RPMI7951 (cell line): ENCODE measurements around the gene SCAP. TPM values are rescaled to one million over a fixed set of nuclear protein-coding genes. Genes with fewer than 3 reads are reported as not detected.
"Not testable (repeated sequence)": the region's sequence is repeated elsewhere in the genome, so short reads cannot be mapped to it uniquely, and the experiment has no call there.

Source experiments
- DNase-seq: peaks from one replicate; pipeline ENCODE4 v3.0.0-alpha.2; 2012; ENCODE audit warnings: low read depth
- total RNA-seq: library from RNA; depleted of rRNA; stranded (reverse); fragments of >200 nt; shearing (Covaris generic); gene quantifications from 2 replicates; pipeline ENCODE4 v1.2.3, GENCODE V29; 2014; rRNA removed

Gene SCAP
- 37.4 and 44.1 TPM in 2 replicates for total RNA-seq

GRCh38 chr3:47475570-47476329, at the start of gene SCAP:
TSS of gene SCAP (minus strand) at chr3:47475941. CDS start at chr3:47442993, 32,948 bp downstream.
- peak; percentile 80 for DNase-seq

- no peak for DNase-seq
Observed at GRCh38 chr3:47523310-47524073, 47.8 kb upstream of the SCAP start.

GRCh38 chr3:47522082-47522987, 46.6 kb upstream of the SCAP start:
- DNase-seq: peak; percentile 88

- DNase-seq: no peak
Observed at GRCh38 chr3:47520756-47521155, 45.0 kb upstream of the SCAP start.

DNA sequence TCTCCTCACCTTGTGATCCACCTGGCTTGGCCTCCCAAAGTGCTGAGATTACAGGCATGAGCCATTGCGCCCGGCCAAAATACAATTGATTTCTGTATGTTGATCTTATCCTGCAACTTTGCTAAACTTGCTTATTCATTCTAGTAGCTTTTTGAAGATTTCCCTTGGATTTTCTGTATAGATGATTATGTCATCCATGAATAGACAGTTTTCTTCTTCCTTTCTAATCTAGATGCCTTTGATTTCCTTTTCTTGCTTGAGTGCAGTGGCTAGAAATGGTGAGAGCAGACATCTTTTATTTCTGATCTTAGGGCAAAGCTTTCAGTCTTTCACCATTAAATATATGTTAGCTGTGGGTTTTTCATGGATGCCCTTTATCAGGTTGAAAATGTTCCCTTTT, 42.2 kb upstream of the SCAP start:
- DNase-seq: no peak

- no peak for DNase-seq
Observed at GRCh38 chr3:47515864-47516319, 40.2 kb upstream of the SCAP start.

DNA sequence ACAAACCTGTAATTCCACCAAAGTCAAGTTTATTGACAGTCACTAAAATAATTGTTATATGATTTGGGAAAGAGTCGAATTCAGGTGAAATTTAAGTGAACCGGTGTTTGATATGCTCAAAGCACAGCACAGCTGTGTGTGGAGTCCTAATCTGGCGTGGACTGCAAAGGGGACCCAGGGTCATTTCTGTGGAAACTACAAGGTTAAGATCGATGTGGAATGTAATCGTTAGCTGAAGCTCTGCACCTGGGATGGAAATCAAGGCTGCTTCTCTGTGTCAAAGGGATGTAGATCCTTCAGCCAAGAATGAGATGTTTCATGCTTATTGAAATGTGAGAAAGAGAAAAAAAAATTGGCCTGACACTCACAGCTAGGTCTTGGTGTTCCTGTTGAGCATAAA, 39.4 kb upstream of the SCAP start:
- DNase-seq: no peak

- DNase-seq: peak; percentile 96
Observed at GRCh38 chr3:47513125-47513929, 37.6 kb upstream of the SCAP start, which contains the start of gene ELP6. TSS of gene ELP6 (minus strand) at chr3:47513712. CDS start at chr3:47513590, 122 bp downstream.

GRCh38 chr3:47512416-47513124, 36.8 kb upstream of the SCAP start:
- DNase-seq: peak; percentile 47

GRCh38 chr3:47505267-47505666, 29.5 kb upstream of the SCAP start:
- DNase-seq: not testable (repeated sequence)

- no peak for DNase-seq
Observed at GRCh38 chr3:47504113-47504512, 28.4 kb upstream of the SCAP start.

GRCh38 chr3:47503033-47503432, 27.3 kb upstream of the SCAP start:
- DNase-seq: no peak

GRCh38 chr3:47496892-47497291, 21.2 kb upstream of the SCAP start:
- no peak for DNase-seq

- no peak for DNase-seq
Observed at GRCh38 chr3:47495886-47496285, 20.1 kb upstream of the SCAP start.

DNA sequence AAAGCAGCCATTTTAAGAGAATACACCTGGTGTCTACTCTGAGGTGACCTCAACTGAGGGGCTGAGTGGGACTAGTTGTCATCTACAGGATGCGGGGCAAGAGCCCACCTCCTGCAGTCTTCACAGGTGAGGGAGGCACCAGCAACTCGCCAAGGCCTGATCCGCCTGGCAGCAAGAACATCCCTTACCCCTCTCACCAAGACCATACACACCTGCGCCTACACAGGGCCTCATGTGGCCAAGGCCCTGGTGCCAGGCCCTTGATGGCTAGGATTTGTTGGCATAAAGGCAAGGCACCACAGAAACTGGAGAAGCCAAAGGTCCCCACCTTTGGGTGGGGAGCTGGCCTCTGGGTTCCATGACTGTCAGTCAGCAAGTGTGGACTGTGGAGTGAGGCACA, 19.4 kb upstream of the SCAP start:
- no peak for DNase-seq

- no peak for DNase-seq
Observed at GRCh38 chr3:47491777-47492176, 16.0 kb upstream of the SCAP start.

GRCh38 chr3:47491186-47491585, 15.4 kb upstream of the SCAP start:
- no peak for DNase-seq

GRCh38 chr3:47487265-47487664, 11.5 kb upstream of the SCAP start:
- DNase-seq: no peak

GRCh38 chr3:47485812-47486211, 10.1 kb upstream of the SCAP start:
- DNase-seq: no peak

DNA sequence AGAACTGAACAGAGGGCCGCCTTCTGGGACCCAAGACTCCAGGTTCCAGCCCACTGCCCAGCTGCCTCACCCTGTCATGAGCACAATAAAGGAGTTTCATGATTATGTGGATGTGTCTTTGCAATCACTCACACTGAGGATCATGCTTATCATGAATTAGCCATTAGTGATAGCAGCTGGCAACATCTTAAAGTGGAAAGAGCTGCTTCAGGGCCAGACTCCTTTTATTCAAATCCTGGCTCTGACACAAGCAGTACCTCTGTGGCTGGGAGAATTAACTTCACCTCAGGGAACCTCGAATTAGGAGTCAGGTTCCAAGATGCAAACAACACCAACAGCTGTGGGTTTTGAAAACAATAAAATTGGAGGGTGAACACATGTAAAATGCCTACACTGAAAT, 6.6 kb upstream of the SCAP start:
- DNase-seq: no peak
